ENCODE measurements around the gene PARVG. TPM values are rescaled to one million over a fixed set of nuclear protein-coding genes. Genes with fewer than 3 reads are reported as not detected.

PARVG gene
- total and polyA plus RNA-seq, 10 of the 15 experiments (the other 5 are each of a cell fraction or from before 2014, with no cell fraction given): 6.3 to 123 (median 71.9) TPM

DNA sequence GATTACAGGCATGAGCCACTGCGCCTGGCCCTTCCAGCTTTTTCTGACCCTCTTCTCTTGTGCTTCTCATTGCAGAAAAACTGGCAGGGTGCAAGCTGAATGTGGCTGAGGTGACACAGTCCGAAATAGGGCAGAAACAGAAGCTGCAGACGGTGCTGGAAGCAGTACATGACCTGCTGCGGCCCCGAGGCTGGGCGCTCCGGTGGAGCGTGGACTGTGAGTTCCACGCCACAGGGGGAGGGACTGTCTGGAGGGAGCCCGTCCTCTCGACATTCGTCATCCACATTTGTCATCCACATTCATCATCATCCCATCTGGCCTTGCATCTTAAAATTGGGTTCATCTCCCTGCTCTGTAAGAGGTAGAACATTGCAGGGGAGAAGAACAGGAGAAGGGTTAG is 49.3 kb upstream of the PARVG start:
- no peaks in the 10 kb centered on the region for H3K79me2 ChIP-seq (ENCODE audit: control insufficient read depth, insufficient read depth, low read length)
- peaks cover 30 to 60% of the 10 kb centered on the region in 2 experiments for H3K36me3 ChIP-seq (ENCODE audit: control insufficient read depth in 2 of 2, insufficient read depth in 2 of 2, low read length in 1 of 2)
- 93% methylated on average over 12 of the region's 12 CpGs for WGBS (ENCODE audit: insufficient coverage, insufficient replicate concordance, low lambda C conversion rate, missing lambda C conversion rate)
- H3K27ac ChIP-seq (ENCODE audit: control insufficient read depth, insufficient read depth): no peak overlapping the region
- H3K27me3 ChIP-seq (replicated peaks in 1 of 2; ENCODE audit: control insufficient read depth in 2 of 2, insufficient read depth in 2 of 2, low read length in 1 of 2): no peaks in the 10 kb centered on the region
- ATAC-seq (no peak), DNase-seq (ENCODE audit: low read depth, low spot score) (no peak), FAIRE-seq (no peak)
- peaks cover 9% of the 10 kb centered on the region; the same call in 2 of the 3 replicates for H3K9me3 ChIP-seq (replicated peaks; ENCODE audit: control insufficient read depth, insufficient read depth, low read length)
- no peaks in the 10 kb centered on the region for H4K20me1 ChIP-seq (ENCODE audit: control insufficient read depth, insufficient read depth)
- no peak overlapping the region for H3K4me3 ChIP-seq
- H3K9ac ChIP-seq (ENCODE audit: control insufficient read depth, insufficient read depth, low read length): no peak overlapping the region
- no TSS peak for BruUV-seq (replicated peaks)
- H3K4me1 ChIP-seq (ENCODE audit: control insufficient read depth, insufficient read depth, low read length): no peaks in the 10 kb centered on the region
- no peak overlapping the region for H3K4me2 ChIP-seq (ENCODE audit: control insufficient read depth, insufficient read depth)
- SMC1A ChIA-PET (ENCODE audit: uncharacterized antibody, unreplicated experiment): no interaction called here
- RAD21 ChIA-PET (ENCODE audit: unreplicated experiment): no interaction called here
- H2AFZ ChIP-seq (ENCODE audit: control insufficient read depth, low read depth, low read length): no peak overlapping the region
- intact Hi-C loops (cut with micrococcal nuclease; ENCODE audit: unreplicated experiment) (no loop called here), in situ Hi-C loops (cut with MboI) (no loop called here)
- CTCF ChIA-PET: no interaction called here
- POLR2A ChIA-PET: no interaction called here
- no peak for TF ChIP-seq MEF2A (IDR thresholded peaks at IDR 0.05; ENCODE audit: insufficient read depth, low read depth, low read length)
- TF ChIP-seq HDGF (IDR thresholded peaks at IDR 0.05): no peak
- TF ChIP-seq CEBPB (IDR thresholded peaks at IDR 0.05; ENCODE audit: borderline replicate concordance in 1 of 2, low read depth in 2 of 2, low read length in 2 of 2): no peak
- TF ChIP-seq ESRRA (IDR thresholded peaks at IDR 0.05; ENCODE audit: low read length): no peak
- no peak for TF ChIP-seq POLR2A (IDR thresholded peaks at IDR 0.05; ENCODE audit: low read depth, low read length)
- TF ChIP-seq CREB1 (IDR thresholded peaks at IDR 0.05; ENCODE audit: low read depth): no peak
- TF ChIP-seq, protein P1, sequence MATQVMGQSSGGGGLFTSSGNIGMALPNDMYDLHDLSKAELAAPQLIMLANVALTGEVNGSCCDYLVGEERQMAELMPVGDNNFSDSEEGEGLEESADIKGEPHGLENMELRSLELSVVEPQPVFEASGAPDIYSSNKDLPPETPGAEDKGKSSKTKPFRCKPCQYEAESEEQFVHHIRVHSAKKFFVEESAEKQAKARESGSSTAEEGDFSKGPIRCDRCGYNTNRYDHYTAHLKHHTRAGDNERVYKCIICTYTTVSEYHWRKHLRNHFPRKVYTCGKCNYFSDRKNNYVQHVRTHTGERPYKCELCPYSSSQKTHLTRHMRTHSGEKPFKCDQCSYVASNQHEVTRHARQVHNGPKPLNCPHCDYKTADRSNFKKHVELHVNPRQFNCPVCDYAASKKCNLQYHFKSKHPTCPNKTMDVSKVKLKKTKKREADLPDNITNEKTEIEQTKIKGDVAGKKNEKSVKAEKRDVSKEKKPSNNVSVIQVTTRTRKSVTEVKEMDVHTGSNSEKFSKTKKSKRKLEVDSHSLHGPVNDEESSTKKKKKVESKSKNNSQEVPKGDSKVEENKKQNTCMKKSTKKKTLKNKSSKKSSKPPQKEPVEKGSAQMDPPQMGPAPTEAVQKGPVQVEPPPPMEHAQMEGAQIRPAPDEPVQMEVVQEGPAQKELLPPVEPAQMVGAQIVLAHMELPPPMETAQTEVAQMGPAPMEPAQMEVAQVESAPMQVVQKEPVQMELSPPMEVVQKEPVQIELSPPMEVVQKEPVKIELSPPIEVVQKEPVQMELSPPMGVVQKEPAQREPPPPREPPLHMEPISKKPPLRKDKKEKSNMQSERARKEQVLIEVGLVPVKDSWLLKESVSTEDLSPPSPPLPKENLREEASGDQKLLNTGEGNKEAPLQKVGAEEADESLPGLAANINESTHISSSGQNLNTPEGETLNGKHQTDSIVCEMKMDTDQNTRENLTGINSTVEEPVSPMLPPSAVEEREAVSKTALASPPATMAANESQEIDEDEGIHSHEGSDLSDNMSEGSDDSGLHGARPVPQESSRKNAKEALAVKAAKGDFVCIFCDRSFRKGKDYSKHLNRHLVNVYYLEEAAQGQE (IDR thresholded peaks at IDR 0.05; ENCODE audit: low read depth, low read length): no peak
- no peak for TF ChIP-seq MTA3 (IDR thresholded peaks at IDR 0.05; ENCODE audit: borderline replicate concordance, low read length)
- no peak for TF ChIP-seq KLF5 (IDR thresholded peaks at IDR 0.05; ENCODE audit: partially characterized antibody)
- no peak for TF ChIP-seq NR2C1 (IDR thresholded peaks at IDR 0.05)
- TF ChIP-seq, protein P2, sequence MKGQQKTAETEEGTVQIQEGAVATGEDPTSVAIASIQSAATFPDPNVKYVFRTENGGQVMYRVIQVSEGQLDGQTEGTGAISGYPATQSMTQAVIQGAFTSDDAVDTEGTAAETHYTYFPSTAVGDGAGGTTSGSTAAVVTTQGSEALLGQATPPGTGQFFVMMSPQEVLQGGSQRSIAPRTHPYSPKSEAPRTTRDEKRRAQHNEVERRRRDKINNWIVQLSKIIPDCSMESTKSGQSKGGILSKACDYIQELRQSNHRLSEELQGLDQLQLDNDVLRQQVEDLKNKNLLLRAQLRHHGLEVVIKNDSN (IDR thresholded peaks at IDR 0.05; ENCODE audit: borderline replicate concordance, extremely low read length, insufficient read depth, low read depth, low read length): no peak
- TF ChIP-seq LARP7 (IDR thresholded peaks at IDR 0.05): no peak
- TF ChIP-seq ZNF384 (IDR thresholded peaks at IDR 0.05; ENCODE audit: borderline replicate concordance, low read depth, low read length): no peak
- no peak for TF ChIP-seq RBBP5 (conservative IDR thresholded peaks at IDR 0.05)
- no peak for TF ChIP-seq NFIC (IDR thresholded peaks at IDR 0.05; ENCODE audit: low read depth, low read length)
- TF ChIP-seq, protein P3, sequence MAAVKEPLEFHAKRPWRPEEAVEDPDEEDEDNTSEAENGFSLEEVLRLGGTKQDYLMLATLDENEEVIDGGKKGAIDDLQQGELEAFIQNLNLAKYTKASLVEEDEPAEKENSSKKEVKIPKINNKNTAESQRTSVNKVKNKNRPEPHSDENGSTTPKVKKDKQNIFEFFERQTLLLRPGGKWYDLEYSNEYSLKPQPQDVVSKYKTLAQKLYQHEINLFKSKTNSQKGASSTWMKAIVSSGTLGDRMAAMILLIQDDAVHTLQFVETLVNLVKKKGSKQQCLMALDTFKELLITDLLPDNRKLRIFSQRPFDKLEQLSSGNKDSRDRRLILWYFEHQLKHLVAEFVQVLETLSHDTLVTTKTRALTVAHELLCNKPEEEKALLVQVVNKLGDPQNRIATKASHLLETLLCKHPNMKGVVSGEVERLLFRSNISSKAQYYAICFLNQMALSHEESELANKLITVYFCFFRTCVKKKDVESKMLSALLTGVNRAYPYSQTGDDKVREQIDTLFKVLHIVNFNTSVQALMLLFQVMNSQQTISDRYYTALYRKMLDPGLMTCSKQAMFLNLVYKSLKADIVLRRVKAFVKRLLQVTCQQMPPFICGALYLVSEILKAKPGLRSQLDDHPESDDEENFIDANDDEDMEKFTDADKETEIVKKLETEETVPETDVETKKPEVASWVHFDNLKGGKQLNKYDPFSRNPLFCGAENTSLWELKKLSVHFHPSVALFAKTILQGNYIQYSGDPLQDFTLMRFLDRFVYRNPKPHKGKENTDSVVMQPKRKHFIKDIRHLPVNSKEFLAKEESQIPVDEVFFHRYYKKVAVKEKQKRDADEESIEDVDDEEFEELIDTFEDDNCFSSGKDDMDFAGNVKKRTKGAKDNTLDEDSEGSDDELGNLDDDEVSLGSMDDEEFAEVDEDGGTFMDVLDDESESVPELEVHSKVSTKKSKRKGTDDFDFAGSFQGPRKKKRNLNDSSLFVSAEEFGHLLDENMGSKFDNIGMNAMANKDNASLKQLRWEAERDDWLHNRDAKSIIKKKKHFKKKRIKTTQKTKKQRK (IDR thresholded peaks at IDR 0.05; ENCODE audit: low read depth, low read length): no peak
- TF ChIP-seq, protein P4, sequence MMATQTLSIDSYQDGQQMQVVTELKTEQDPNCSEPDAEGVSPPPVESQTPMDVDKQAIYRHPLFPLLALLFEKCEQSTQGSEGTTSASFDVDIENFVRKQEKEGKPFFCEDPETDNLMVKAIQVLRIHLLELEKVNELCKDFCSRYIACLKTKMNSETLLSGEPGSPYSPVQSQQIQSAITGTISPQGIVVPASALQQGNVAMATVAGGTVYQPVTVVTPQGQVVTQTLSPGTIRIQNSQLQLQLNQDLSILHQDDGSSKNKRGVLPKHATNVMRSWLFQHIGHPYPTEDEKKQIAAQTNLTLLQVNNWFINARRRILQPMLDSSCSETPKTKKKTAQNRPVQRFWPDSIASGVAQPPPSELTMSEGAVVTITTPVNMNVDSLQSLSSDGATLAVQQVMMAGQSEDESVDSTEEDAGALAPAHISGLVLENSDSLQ (IDR thresholded peaks at IDR 0.05): no peak
- TF ChIP-seq TBL1XR1 (IDR thresholded peaks at IDR 0.05; ENCODE audit: low read depth, low read length): no peak
- no peak for TF ChIP-seq GABPA (IDR thresholded peaks at IDR 0.05; ENCODE audit: low read depth)

Measured in GM12878 (cell line).